Measurements from ENCODE around the gene DERA. TPM values are rescaled to one million over a fixed set of nuclear protein-coding genes. Genes with fewer than 3 reads are reported as not detected.

Gene DERA
- total and polyA plus RNA-seq, 2 donors from 2014 or later: 40.2 to 59.5 TPM

GRCh38 chr12:15984097-15984800 is 73.1 kb downstream of the DERA start:
- H3K9me3 ChIP-seq (ENCODE audit: control insufficient read depth in 2 of 3, insufficient read depth in 1 of 3, low read length in 3 of 3): no peaks in the 10 kb centered on the region
- intact Hi-C loops (cut with DNase I): no loop called here
- no peak overlapping the region for H3K4me3 ChIP-seq (ENCODE audit: low read length in 3 of 3)
- peaks cover 6 to 23% (median 13%) of the 10 kb centered on the region in 3 donors for H3K4me1 ChIP-seq (ENCODE audit: control insufficient read depth in 2 of 3, insufficient read depth in 2 of 3, low read depth in 1 of 3, low read length in 3 of 3)
- DNase-seq: no peak
- peaks cover 0 to 6% (median 5%) of the 10 kb centered on the region in 3 donors for H3K36me3 ChIP-seq (ENCODE audit: control insufficient read depth in 2 of 3, insufficient read depth in 3 of 3, low read length in 3 of 3)
- no peak overlapping the region for H3K27ac ChIP-seq (ENCODE audit: low read depth in 2 of 2, low read length in 2 of 2)
- no peak for TF ChIP-seq CTCF (IDR thresholded peaks at IDR 0.05; ENCODE audit: borderline replicate concordance, extremely low read depth, insufficient read depth)
- H3K27me3 ChIP-seq (ENCODE audit: control insufficient read depth, insufficient read depth, low read length): no peaks in the 10 kb centered on the region
- FAIRE-seq: no peak
- no peak overlapping the region for H3K9ac ChIP-seq (ENCODE audit: low read length in 3 of 3)

- Histone ChIP-seq H3K36me3 (ENCODE audit: control insufficient read depth in 2 of 3, insufficient read depth in 3 of 3, low read length in 3 of 3) (peaks cover 0 to 6% (median 5%) of the 10 kb centered on the region in 3 donors), H3K9me3 (ENCODE audit: control insufficient read depth in 2 of 3, insufficient read depth in 1 of 3, low read length in 3 of 3) (no peaks in the 10 kb centered on the region), H3K27me3 (ENCODE audit: control insufficient read depth, insufficient read depth, low read length) (no peaks in the 10 kb centered on the region), H3K4me1 (ENCODE audit: control insufficient read depth in 2 of 3, insufficient read depth in 2 of 3, low read depth in 1 of 3, low read length in 3 of 3) (peaks cover under 1 to 23% (median 12%) of the 10 kb centered on the region in 3 donors), H3K27ac (ENCODE audit: low read depth in 2 of 2, low read length in 2 of 2) (no peak overlapping the region), H3K4me3 (ENCODE audit: low read length in 3 of 3) (no peak overlapping the region), H3K9ac (ENCODE audit: low read length in 3 of 3) (no peak overlapping the region)
- TF ChIP-seq CTCF (IDR thresholded peaks at IDR 0.05; ENCODE audit: borderline replicate concordance, extremely low read depth, insufficient read depth): no peak
- intact Hi-C loops (cut with DNase I): no loop called here
- no peak for FAIRE-seq
- DNase-seq: no peak
These were observed 73.8 kb downstream of the DERA start for GRCh38 chr12:15984963-15985362.

GRCh38 chr12:15987696-15988095 is 76.6 kb downstream of the DERA start:
- Histone ChIP-seq H3K9me3 (ENCODE audit: control insufficient read depth in 2 of 3, insufficient read depth in 1 of 3, low read length in 3 of 3) (no peaks in the 10 kb centered on the region), H3K9ac (ENCODE audit: low read length in 3 of 3) (no peak overlapping the region), H3K4me3 (ENCODE audit: low read length in 3 of 3) (no peak overlapping the region), H3K36me3 (ENCODE audit: control insufficient read depth in 2 of 3, insufficient read depth in 3 of 3, low read length in 3 of 3) (peaks cover 0 to 6% (median 5%) of the 10 kb centered on the region in 3 donors), H3K27me3 (ENCODE audit: control insufficient read depth, insufficient read depth, low read length) (no peaks in the 10 kb centered on the region), H3K4me1 (ENCODE audit: control insufficient read depth in 2 of 3, insufficient read depth in 2 of 3, low read depth in 1 of 3, low read length in 3 of 3) (peaks cover 0 to 17% (median 10%) of the 10 kb centered on the region in 3 donors), H3K27ac (ENCODE audit: low read depth in 2 of 2, low read length in 2 of 2) (no peak overlapping the region)
- FAIRE-seq (no peak), DNase-seq (no peak)
- intact Hi-C loops (cut with DNase I): no loop called here
- no peak for TF ChIP-seq CTCF (IDR thresholded peaks at IDR 0.05; ENCODE audit: borderline replicate concordance, extremely low read depth, insufficient read depth)

Data from kidney (tissue), 14 donors.